GM12878 (cell line): Measurements from ENCODE around the gene DERA. TPM values are rescaled to one million over a fixed set of nuclear protein-coding genes. Genes with fewer than 3 reads are reported as not detected.
A peak's percentile ranks its signal among the peaks of the same experiment; 100 is the strongest.

Experiments used
- ATAC-seq: fragments of 200-7000 bp; cut with Tn5 transposase; 3 replicates; pipeline ENCODE4 v1.9.1; 2020; ENCODE audit warnings: mild to moderate bottlenecking, moderate library complexity
- BruUV-seq: library from RNA; stranded (reverse); fragments of 400-500 nt; replicated peaks from 2 replicates; lab custom pipeline; 2021; lab: Mats Ljungman, UMichigan
- CTCF ChIA-PET: fragments of 300-600 bp; sonication (Branson Sonifier 250); formaldehyde crosslinking; extraction: SDS; loops from one replicate; lab custom pipeline; 2021; ENCODE audit warnings: inconsistent platforms; lab: Yijun Ruan, JAX
- POLR2A ChIA-PET: fragments of 350-600 bp; formaldehyde crosslinking; extraction: SDS; loops from one replicate; lab custom pipeline; 2021; ENCODE audit warnings: inconsistent platforms; lab: Charles Lee
- RAD21 ChIA-PET: fragments of 300-600 bp; sonication (Branson Sonifier 250); formaldehyde crosslinking; loops from one replicate; lab custom pipeline; 2023; ENCODE audit warnings: antibody characterized with exemption; ENCODE audit not compliant: unreplicated experiment; lab: Charles Lee
- SMC1A ChIA-PET: fragments of 300-600 bp; sonication (Branson Sonifier 250); formaldehyde crosslinking; loops from one replicate; lab custom pipeline; 2023; ENCODE audit not compliant: unreplicated experiment, uncharacterized antibody; lab: Charles Lee
- DNase-seq: peaks from one replicate; pipeline ENCODE4 v3.0.0-alpha.2; 2011; ENCODE audit warnings: low read depth, low spot score
- FAIRE-seq: peaks from 3 replicates; lab custom pipeline; 2011; peaks lifted over from hg19 to GRCh38; lab: Jason Lieb, UNC
- H2AFZ ChIP-seq: 2 replicates; pipeline ENCODE4 v1.6.0; 2011; ENCODE audit warnings: low read depth, low read length, control low read depth; ENCODE audit not compliant: control insufficient read depth
- H3K27ac ChIP-seq: 2 replicates; pipeline ENCODE4 v1.5.1; 2011; ENCODE audit warnings: control low read depth; ENCODE audit not compliant: control insufficient read depth, insufficient read depth
- H3K27me3 ChIP-seq, 2 experiments: replicated peaks in 1 of 2; 2 replicates each; pipeline versions ENCODE4 v1.6.0 to v1.6.1; 2011; ENCODE audit warnings: low read length in 1 of 2; ENCODE audit not compliant: control insufficient read depth in 2 of 2, insufficient read depth in 2 of 2
- H3K36me3 ChIP-seq, 2 experiments: 2 replicates each; pipeline ENCODE4 v1.5.1; 2011; ENCODE audit warnings: low read length in 1 of 2; ENCODE audit not compliant: control insufficient read depth in 2 of 2, insufficient read depth in 2 of 2
- H3K4me1 ChIP-seq: 2 replicates; pipeline ENCODE4 v1.6.1; 2011; ENCODE audit warnings: mild to moderate bottlenecking, low read length, moderate library complexity, mixed read lengths; ENCODE audit not compliant: control insufficient read depth, insufficient read depth
- H3K4me2 ChIP-seq: 2 replicates; pipeline ENCODE4 v1.6.0; 2011; ENCODE audit warnings: control low read depth; ENCODE audit not compliant: control insufficient read depth, insufficient read depth
- H3K4me3 ChIP-seq: fragments of 200-600 bp; sonication (generic); 2 replicates; pipeline ENCODE4 v1.5.1; 2016
- H3K79me2 ChIP-seq: 2 replicates; pipeline ENCODE4 v1.6.0; 2011; ENCODE audit warnings: low read length; ENCODE audit not compliant: control insufficient read depth, insufficient read depth
- H3K9ac ChIP-seq: 2 replicates; pipeline ENCODE4 v1.8.0; 2011; ENCODE audit warnings: low read length, control low read depth, mixed read lengths; ENCODE audit not compliant: control insufficient read depth, insufficient read depth
- H3K9me3 ChIP-seq: replicated peaks from 3 replicates; pipeline ENCODE4 v1.5.1; 2011; ENCODE audit warnings: mild to moderate bottlenecking, low read length; ENCODE audit not compliant: control insufficient read depth, insufficient read depth
- H4K20me1 ChIP-seq: 2 replicates; pipeline ENCODE4 v1.6.0; 2011; ENCODE audit not compliant: control insufficient read depth, insufficient read depth
- RAD21 ChIP-seq: IDR thresholded peaks from 2 replicates; pipeline ENCODE4 v1.6.1; 2011; ENCODE audit warnings: mild to moderate bottlenecking, low read depth, low read length, moderate library complexity; ENCODE audit not compliant: insufficient read depth
- SMC3 ChIP-seq: IDR thresholded peaks from 2 replicates; pipeline ENCODE4 v1.6.1; 2011; ENCODE audit warnings: low read length, improper control_type of control experiment, borderline replicate concordance
- YBX1 ChIP-seq: fragments of 450-650 bp; IDR thresholded peaks from 2 replicates; pipeline ENCODE4 v1.6.1; 2016; ENCODE audit warnings: antibody characterized with exemption
- WGBS: methylation state at CpG from one replicate; pipeline ENCODE4 v1.1.6; 2016; ENCODE audit warnings: low lambda C conversion rate; ENCODE audit not compliant: insufficient replicate concordance, insufficient coverage; ENCODE audit errors: missing lambda C conversion rate; 5-methylcytosine and 5-hydroxymethylcytosine counted together
- in situ Hi-C: fragments of 300-500 bp; cut with MboI; formaldehyde crosslinking; loops from 9 replicates; pipeline ENCODE4 v1.14.3; 2018; ENCODE audit warnings: mixed read lengths
- intact Hi-C: fragments of 100-400 bp; cut with micrococcal nuclease; formaldehyde crosslinking; loops from one replicate; pipeline ENCODE4 v1.14.2; 2022; ENCODE audit not compliant: unreplicated experiment
- polyA plus RNA-seq, 11 experiments: library from polyadenylated mRNA; depleted of rRNA in 4 of 11; unstranded in 6 of 11; stranded (reverse) in 5 of 11; fragments of >200 nt; fragmentation: Nextera tagmentation in 4 of 11; fragmentation: Illumina TruSeq in 1 of 11; extraction: Ambion mirVana in 4 of 11; extraction: Trizol in 1 of 11; gene quantifications; 1 replicate in 1 of 11; 2 replicates in 10 of 11; pipeline versions ENCODE4 v1.2.1 to v1.2.3, GENCODE V29; 2011 to 2016; ENCODE audit warnings: inconsistent platforms in 2 of 11, missing spikeins in 2 of 11, low read depth in 1 of 11
- total RNA-seq, 4 experiments: library from RNA; depleted of rRNA in 3 of 4; stranded (reverse); fragments of >200 nt in 3 of 4; fragmentation: Illumina TruSeq in 1 of 4; extraction: Trizol in 1 of 4; gene quantifications; 2 replicates each; pipeline versions ENCODE4 v1.2.1 to v1.2.3, GENCODE V29; 2013 to 2021
- TF ChIP-seq, protein P1 (sequence below), 3 experiments: IDR thresholded peaks in 2 of 3; conservative IDR thresholded peaks in 1 of 3; 2 replicates each; pipeline ENCODE4 v1.5.1; 2011; ENCODE audit warnings: low read depth in 3 of 3, low read length in 3 of 3, mild to moderate bottlenecking in 3 of 3, control low read depth in 2 of 3, moderate library complexity in 2 of 3, inconsistent platforms in 1 of 3, mixed read lengths in 1 of 3; ENCODE audit not compliant: control insufficient read depth in 2 of 3, insufficient read depth in 1 of 3; ENCODE audit errors: extremely low read depth in 1 of 3

Gene DERA
- total and polyA plus RNA-seq, 10 of the 15 experiments (the other 5 are each of a cell fraction or from before 2014, with no cell fraction given), result 34.9 to 97.1 (median 40.8) TPM

DNA sequence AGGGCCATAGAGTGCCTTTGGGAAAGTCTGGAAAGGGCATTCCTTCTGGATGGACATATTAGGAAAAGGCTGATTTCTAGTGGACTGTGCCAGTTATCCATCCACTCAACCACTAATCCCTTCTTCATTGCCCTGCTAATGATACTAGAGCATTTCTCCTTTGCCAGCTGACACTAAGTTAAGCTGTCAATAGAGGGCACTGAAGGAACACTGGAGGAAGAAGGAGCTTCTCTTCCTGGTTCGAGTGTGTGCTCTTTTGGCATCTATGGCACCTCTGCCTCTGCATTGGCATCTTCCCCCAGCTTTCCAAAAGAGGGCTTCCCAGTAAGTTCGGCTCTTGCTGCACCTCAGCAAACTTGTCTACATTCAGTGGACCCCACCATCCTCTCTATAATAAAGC is 165.4 kb downstream of the DERA start:
- intact Hi-C loops, result loop anchor here (1.0 kb wide), 1 partner anchor 284 kb away; no protein-coding TSS in a partner anchor
- no peaks in the 10 kb centered on the region for H3K36me3 ChIP-seq
- 15% methylated on average over 2 of the region's 2 CpGs for WGBS
- H3K4me3 ChIP-seq, result no peak overlapping the region
- H3K9ac ChIP-seq, result no peak overlapping the region
- FAIRE-seq (peak; percentile 49), ATAC-seq (peak; percentile 94), DNase-seq (no peak)
- H3K9me3 ChIP-seq, result no peaks in the 10 kb centered on the region
- H3K27me3 ChIP-seq, result no peaks in the 10 kb centered on the region
- ChIA-PET RAD21 (interaction anchor here (0.7 to 0.9 kb wide), 2 partner anchors 542 to 547 kb away, joined by 3 read pairs; no protein-coding TSS in a partner anchor), SMC1A (interaction anchor here (0.7 to 1.5 kb wide), 7 partner anchors 9 to 1565 kb away, joined by 3 to 7 read pairs (median 4); no protein-coding TSS in a partner anchor), CTCF (interaction anchor here (0.6 to 2.0 kb wide), 12 partner anchors 10 to 1916 kb away, joined by 3 to 10 read pairs (median 4); no protein-coding TSS in a partner anchor), POLR2A (no interaction called here)
- in situ Hi-C loops, result no loop called here
- H2AFZ ChIP-seq, result no peak overlapping the region
- H3K4me2 ChIP-seq, result no peak overlapping the region
- BruUV-seq, result no TSS peak
- TF ChIP-seq, protein P1, sequence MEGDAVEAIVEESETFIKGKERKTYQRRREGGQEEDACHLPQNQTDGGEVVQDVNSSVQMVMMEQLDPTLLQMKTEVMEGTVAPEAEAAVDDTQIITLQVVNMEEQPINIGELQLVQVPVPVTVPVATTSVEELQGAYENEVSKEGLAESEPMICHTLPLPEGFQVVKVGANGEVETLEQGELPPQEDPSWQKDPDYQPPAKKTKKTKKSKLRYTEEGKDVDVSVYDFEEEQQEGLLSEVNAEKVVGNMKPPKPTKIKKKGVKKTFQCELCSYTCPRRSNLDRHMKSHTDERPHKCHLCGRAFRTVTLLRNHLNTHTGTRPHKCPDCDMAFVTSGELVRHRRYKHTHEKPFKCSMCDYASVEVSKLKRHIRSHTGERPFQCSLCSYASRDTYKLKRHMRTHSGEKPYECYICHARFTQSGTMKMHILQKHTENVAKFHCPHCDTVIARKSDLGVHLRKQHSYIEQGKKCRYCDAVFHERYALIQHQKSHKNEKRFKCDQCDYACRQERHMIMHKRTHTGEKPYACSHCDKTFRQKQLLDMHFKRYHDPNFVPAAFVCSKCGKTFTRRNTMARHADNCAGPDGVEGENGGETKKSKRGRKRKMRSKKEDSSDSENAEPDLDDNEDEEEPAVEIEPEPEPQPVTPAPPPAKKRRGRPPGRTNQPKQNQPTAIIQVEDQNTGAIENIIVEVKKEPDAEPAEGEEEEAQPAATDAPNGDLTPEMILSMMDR (IDR thresholded peaks at IDR 0.05 in 2 of 3, conservative IDR thresholded peaks at IDR 0.05 in 1 of 3; ENCODE audit: control insufficient read depth in 2 of 3, extremely low read depth in 1 of 3, insufficient read depth in 1 of 3, low read depth in 3 of 3, low read length in 3 of 3), result peak; percentile 44 to 75 (median 57); a peak in 4 of 6 replicates
- TF ChIP-seq YBX1 (no peak), RAD21 (peak; percentile 70), SMC3 (peak; percentile 37; the same call in 1 of the 2 replicates)
- no peaks in the 10 kb centered on the region for H3K79me2 ChIP-seq
- no peaks in the 10 kb centered on the region for H4K20me1 ChIP-seq
- no peak overlapping the region for H3K27ac ChIP-seq
- H3K4me1 ChIP-seq, result no peaks in the 10 kb centered on the region
